IMR-90 (cell line): ENCODE measurements around the gene USP7. TPM values are rescaled to one million over a fixed set of nuclear protein-coding genes. Genes with fewer than 3 reads are reported as not detected.

Source experiments
- ATAC-seq: fragments of 200-7000 bp; cut with Tn5 transposase; 2 replicates; pipeline ENCODE4 v1.9.1; 2020; ENCODE audit warnings: low read depth, mild to moderate bottlenecking, moderate library complexity
- BruUV-seq: library from RNA; stranded (reverse); fragments of 400-500 nt; replicated peaks from 2 replicates; lab custom pipeline; 2021; lab: Mats Ljungman, UMichigan
- CTCF ChIA-PET: fragments of 300-600 bp; formaldehyde crosslinking; extraction: SDS; loops from one replicate; lab custom pipeline; 2021; ENCODE audit warnings: antibody characterized with exemption; lab: Yijun Ruan, JAX
- POLR2A ChIA-PET: fragments of 300-600 bp; sonication (Branson Sonifier 250); formaldehyde crosslinking; loops from one replicate; lab custom pipeline; 2022; ENCODE audit warnings: antibody characterized with exemption; ENCODE audit not compliant: unreplicated experiment; lab: Charles Lee
- DNase-seq: peaks from one replicate; pipeline ENCODE4 v3.0.0; 2013
- H2AFZ ChIP-seq: replicated peaks from 2 replicates; pipeline ENCODE3; 2013; ENCODE audit warnings: low read length, mild to moderate bottlenecking; ENCODE audit not compliant: poor library complexity
- H2AK5ac ChIP-seq: 2 replicates; pipeline ENCODE4 v1.6.1; 2013; ENCODE audit warnings: low read depth, low read length, inconsistent platforms
- H2AK9ac ChIP-seq: replicated peaks from 2 replicates; pipeline ENCODE3; 2013; ENCODE audit warnings: mild to moderate bottlenecking, low read depth, low read length, moderate library complexity; ENCODE audit not compliant: poor library complexity
- H2BK120ac ChIP-seq: 2 replicates; pipeline ENCODE4 v1.6.1; 2013; ENCODE audit warnings: low read depth, low read length, inconsistent platforms
- H2BK15ac ChIP-seq: 3 replicates; pipeline ENCODE4 v1.6.1; 2013; ENCODE audit warnings: low read depth, low read length, inconsistent platforms
- H2BK20ac ChIP-seq: 2 replicates; pipeline ENCODE4 v1.6.1; 2013; ENCODE audit warnings: low read depth, mild to moderate bottlenecking, inconsistent platforms, low read length, moderate library complexity
- H2BK5ac ChIP-seq: 2 replicates; pipeline ENCODE4 v1.6.1; 2013; ENCODE audit warnings: mild to moderate bottlenecking, low read depth, low read length, inconsistent platforms; ENCODE audit not compliant: poor library complexity, severe bottlenecking
- H3K14ac ChIP-seq: replicated peaks from 2 replicates; pipeline ENCODE4 v1.6.1; 2013; ENCODE audit warnings: low read depth, low read length, inconsistent platforms
- H3K18ac ChIP-seq: 2 replicates; pipeline ENCODE4 v1.6.1; 2013; ENCODE audit warnings: low read depth, low read length, control low read depth
- H3K23ac ChIP-seq: 2 replicates; pipeline ENCODE4 v1.6.1; 2013; ENCODE audit warnings: low read depth, low read length, inconsistent platforms
- H3K27ac ChIP-seq: 2 replicates; pipeline ENCODE4 v1.5.1; 2013; ENCODE audit warnings: mild to moderate bottlenecking, control low read depth, low read length; ENCODE audit not compliant: insufficient read depth
- H3K27me3 ChIP-seq: 2 replicates; pipeline ENCODE4 v1.6.1; 2013; ENCODE audit warnings: low read length; ENCODE audit not compliant: control insufficient read depth, insufficient read depth
- H3K36me3 ChIP-seq: 2 replicates; pipeline ENCODE4 v1.6.1; 2013; ENCODE audit warnings: low read length, mixed read lengths; ENCODE audit not compliant: control insufficient read depth, insufficient read depth
- H3K4ac ChIP-seq: 2 replicates; pipeline ENCODE4 v1.6.1; 2013; ENCODE audit warnings: low read depth, low read length, inconsistent platforms
- H3K4me1 ChIP-seq: 2 replicates; pipeline ENCODE4 v1.6.1; 2013; ENCODE audit warnings: low read length, mixed read lengths; ENCODE audit not compliant: control insufficient read depth, insufficient read depth
- H3K4me2 ChIP-seq: 2 replicates; pipeline ENCODE4 v1.6.1; 2013; ENCODE audit warnings: low read depth, mild to moderate bottlenecking, control low read depth, low read length, moderate library complexity
- H3K4me3 ChIP-seq: 2 replicates; pipeline ENCODE4 v1.5.1; 2013; ENCODE audit warnings: low read depth, mild to moderate bottlenecking, control low read depth, low read length, moderate library complexity; ENCODE audit not compliant: insufficient read depth
- H3K56ac ChIP-seq: 2 replicates; pipeline ENCODE4 v1.6.1; 2013; ENCODE audit warnings: low read length, inconsistent platforms; ENCODE audit not compliant: insufficient read depth; ENCODE audit errors: extremely low read depth
- H3K79me1 ChIP-seq, 2 experiments: 2 replicates each; pipeline ENCODE4 v1.6.1; 2013; ENCODE audit warnings: low read length in 2 of 2, inconsistent platforms in 1 of 2, low read depth in 1 of 2
- H3K9ac ChIP-seq: 2 replicates; pipeline ENCODE4 v1.6.1; 2013; ENCODE audit warnings: low read depth, low read length, control low read depth
- H3K9me1 ChIP-seq: 2 replicates; pipeline ENCODE4 v1.6.1; 2013; ENCODE audit warnings: low read length, inconsistent platforms; ENCODE audit not compliant: insufficient read depth
- H3K9me3 ChIP-seq: 2 replicates; pipeline ENCODE4 v1.6.1; 2013; ENCODE audit warnings: low read length; ENCODE audit not compliant: control insufficient read depth, insufficient read depth
- H4K20me1 ChIP-seq: 2 replicates; pipeline ENCODE4 v1.6.1; 2013; ENCODE audit warnings: low read length, inconsistent platforms; ENCODE audit not compliant: insufficient read depth
- H4K5ac ChIP-seq: 2 replicates; pipeline ENCODE4 v1.6.1; 2013; ENCODE audit warnings: mild to moderate bottlenecking, low read depth, low read length, control low read depth
- H4K8ac ChIP-seq, 2 experiments: 2 replicates each; pipeline ENCODE4 v1.6.1; 2013; ENCODE audit warnings: low read depth in 2 of 2, low read length in 2 of 2, control low read depth in 1 of 2, inconsistent platforms in 1 of 2
- H4K91ac ChIP-seq: 2 replicates; pipeline ENCODE4 v1.6.1; 2013; ENCODE audit warnings: low read depth, low read length, inconsistent platforms; ENCODE audit not compliant: insufficient read depth
- ELK1 ChIP-seq: fragments of 150-350 bp; IDR thresholded peaks from 2 replicates; pipeline ENCODE4 v1.6.1; 2016; ENCODE audit warnings: low read depth, mild to moderate bottlenecking, low read length, moderate library complexity, borderline replicate concordance
- FOS ChIP-seq: fragments of 150-350 bp; IDR thresholded peaks from 2 replicates; pipeline ENCODE4 v1.6.1; 2016; ENCODE audit warnings: low read depth, low read length
- MAZ ChIP-seq: IDR thresholded peaks from 2 replicates; pipeline ENCODE4 v1.6.1; 2012; ENCODE audit warnings: low read depth, mild to moderate bottlenecking, low read length, improper control_type of control experiment, moderate library complexity, borderline replicate concordance
- MXI1 ChIP-seq: IDR thresholded peaks from 2 replicates; pipeline ENCODE4 v1.6.1; 2012; ENCODE audit warnings: low read depth, mild to moderate bottlenecking, low read length, moderate library complexity, borderline replicate concordance
- NFE2L2 ChIP-seq: fragments of 150-350 bp; IDR thresholded peaks from 2 replicates; pipeline ENCODE4 v1.6.1; 2016; ENCODE audit warnings: low read depth, mild to moderate bottlenecking, low read length
- POLR2A ChIP-seq: IDR thresholded peaks from 2 replicates; pipeline ENCODE4 v1.6.1; 2012; ENCODE audit warnings: mild to moderate bottlenecking, low read depth, low read length
- RAD21 ChIP-seq: IDR thresholded peaks from 2 replicates; pipeline ENCODE4 v1.6.1; 2012; ENCODE audit warnings: low read length, improper control_type of control experiment
- RCOR1 ChIP-seq: IDR thresholded peaks from 2 replicates; pipeline ENCODE4 v1.6.1; 2012; ENCODE audit warnings: mild to moderate bottlenecking, low read length, improper control_type of control experiment; ENCODE audit not compliant: insufficient replicate concordance
- RFX5 ChIP-seq: IDR thresholded peaks from 2 replicates; pipeline ENCODE4 v1.8.0; 2012; ENCODE audit warnings: low read depth, mild to moderate bottlenecking, low read length, moderate library complexity
- USF2 ChIP-seq: fragments of 150-350 bp; IDR thresholded peaks from 2 replicates; pipeline ENCODE4 v1.6.1; 2017; ENCODE audit warnings: mild to moderate bottlenecking, antibody characterized with exemption, low read length, low read depth
- WGBS, 2 experiments: methylation state at CpG; one replicate each; pipeline versions ENCODE4 v1.1.5 to v1.1.7; 2013; ENCODE audit warnings: missing lambda C conversion rate in 2 of 2; ENCODE audit not compliant: insufficient read length in 1 of 2; ENCODE audit errors: extremely low coverage in 2 of 2; 5-methylcytosine and 5-hydroxymethylcytosine counted together
- dilution Hi-C: fragments of 300-500 bp; cut with HindIII; formaldehyde crosslinking; loops from one replicate; pipeline ENCODE4 v1.14.3; 2018; ENCODE audit warnings: low sequenced_read_pairs; ENCODE audit not compliant: unreplicated experiment
- in situ Hi-C: fragments of 300-500 bp; cut with MboI; formaldehyde crosslinking; loops from 3 replicates; pipeline ENCODE4 v1.14.3; 2019; ENCODE audit warnings: low sequenced_read_pairs, inconsistent platforms, mixed read lengths
- intact Hi-C: fragments of 100-400 bp; cut with micrococcal nuclease; formaldehyde crosslinking; loops from 2 replicates; pipeline ENCODE4 v1.10.0; 2022
- polyA plus RNA-seq, 3 experiments: library from polyadenylated mRNA; depleted of rRNA; stranded (reverse); fragments of >200 nt; gene quantifications; 2 replicates each; pipeline ENCODE4 v1.2.3, GENCODE V29; 2012; ENCODE audit warnings: low replicate concordance in 1 of 3
- total RNA-seq: library from RNA; depleted of rRNA; stranded (reverse); fragments of >200 nt; gene quantifications from 2 replicates; pipeline ENCODE4 v1.2.3, GENCODE V29; 2012
- TF ChIP-seq, protein P1 (sequence below): conservative IDR thresholded peaks from 2 replicates; pipeline ENCODE4 v1.5.1; 2012; ENCODE audit warnings: mild to moderate bottlenecking, low read depth, low read length, improper control_type of control experiment

USP7 gene
- total and polyA plus RNA-seq, 2 of the 4 experiments (the other 2 are of a cell fraction), result 17.8 to 28.3 TPM

DNA sequence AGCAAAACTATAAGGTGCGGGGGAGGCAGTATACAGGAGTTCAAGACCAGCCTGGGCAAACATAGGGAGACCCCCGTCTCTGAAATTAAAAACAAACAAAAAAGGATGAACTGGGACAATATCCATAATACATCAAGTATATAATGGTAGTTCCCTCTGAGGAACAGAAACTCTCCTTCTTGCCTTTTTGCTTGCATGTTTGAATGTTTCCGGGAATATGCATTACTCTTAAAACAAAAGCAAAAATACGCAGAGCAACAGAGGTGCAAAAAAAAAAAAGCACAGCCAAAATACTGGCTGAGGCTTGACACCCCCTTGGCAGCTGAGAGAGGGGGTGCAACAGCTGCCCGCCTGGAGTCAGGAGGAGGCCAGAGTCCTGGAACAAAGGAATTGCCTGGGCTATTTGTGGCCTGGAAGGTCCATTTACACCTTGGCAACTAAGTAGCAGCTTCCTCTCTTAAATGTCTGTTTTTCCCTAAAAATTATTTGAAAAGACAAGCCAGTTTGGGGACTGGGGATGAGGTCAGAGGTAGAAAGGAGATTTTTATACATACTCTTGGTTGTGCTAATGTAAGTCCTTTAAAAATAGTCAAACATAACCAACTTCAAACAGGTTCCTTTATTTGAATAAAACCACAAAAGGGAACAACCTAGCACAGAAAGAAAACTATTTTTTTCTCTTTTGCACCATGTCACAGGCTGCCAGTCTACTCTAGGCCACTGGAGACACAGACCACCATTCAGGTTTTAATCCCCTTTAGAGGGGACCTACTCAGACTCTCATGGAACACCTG is 19.5 kb downstream of the USP7 start (continued):
- no peak for TF ChIP-seq MAZ

DNA sequence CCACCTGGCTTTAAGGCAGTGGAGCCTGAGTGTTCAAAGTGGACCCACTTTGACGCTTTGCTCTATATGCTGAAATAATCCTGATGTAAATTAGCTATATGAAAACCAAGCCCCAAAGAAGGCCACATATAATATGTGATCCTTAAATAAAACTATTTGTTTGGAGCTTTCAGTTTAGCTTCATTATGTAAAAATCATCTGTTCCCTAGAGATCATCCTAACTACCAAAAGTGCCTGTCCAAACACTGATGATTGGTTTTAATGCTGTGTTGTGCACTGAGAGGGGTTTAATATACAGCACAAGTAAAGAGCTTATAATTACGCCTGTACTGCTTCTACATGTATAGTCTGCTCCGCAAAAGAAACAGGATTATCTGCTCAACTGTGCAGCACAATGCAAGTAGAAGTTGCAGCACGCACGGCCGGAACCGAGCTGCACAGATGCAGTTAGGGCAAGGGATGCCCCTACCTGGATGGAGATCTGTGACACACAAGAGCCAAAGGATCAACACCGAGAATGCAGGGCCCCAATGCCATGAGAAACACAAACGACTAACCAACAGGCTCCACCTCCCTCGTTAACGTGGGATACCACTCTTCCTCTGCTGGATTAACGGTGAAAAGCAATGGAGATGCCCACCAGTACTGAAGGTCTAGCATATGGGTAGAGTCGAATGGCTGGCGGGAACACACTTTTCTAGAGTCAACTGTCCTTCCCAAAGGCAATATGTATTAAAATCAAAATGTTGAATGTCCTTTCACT is 20.5 kb downstream of the USP7 start:
- Histone ChIP-seq H4K91ac (no peak overlapping the region), H3K23ac (no peak overlapping the region), H4K20me1 (peaks cover 100% of the 10 kb centered on the region), H3K36me3 (no peaks in the 10 kb centered on the region), H3K79me1 (peaks cover 4 to 75% of the 10 kb centered on the region in 2 experiments; a peak in 3 of 4 replicates), H2BK120ac (no peak overlapping the region), H3K9ac (no peak overlapping the region), H3K27ac (no peak overlapping the region), H3K56ac (no peak overlapping the region), H3K4me2 (no peak overlapping the region), H3K9me1 (peaks cover 24% of the 10 kb centered on the region), H2AK9ac (no peak overlapping the region), H3K4me1 (peaks cover 2% of the 10 kb centered on the region; the same call in 1 of the 2 replicates), H4K8ac (no peak overlapping the region), H2BK20ac (no peak overlapping the region), H3K9me3 (no peaks in the 10 kb centered on the region), H2AK5ac (no peak overlapping the region), H2BK15ac (no peak overlapping the region), H3K18ac (no peak overlapping the region), H2BK5ac (no peak overlapping the region), H3K4me3 (no peak overlapping the region), H2AFZ (no peak overlapping the region), H3K27me3 (no peaks in the 10 kb centered on the region), H3K4ac (no peak overlapping the region), H4K5ac (no peak overlapping the region), H3K14ac (no peak overlapping the region)
- in situ Hi-C loops, result no loop called here
- POLR2A ChIA-PET, result no interaction called here
- DNase-seq (no peak), ATAC-seq (no peak)
- CTCF ChIA-PET, result no interaction called here
- intact Hi-C loops, result loop anchor here (10.0 kb wide), 1 partner anchor 58 kb away; the partner anchor contains the start of gene LITAFD
- BruUV-seq, result no TSS peak
- dilution Hi-C loops, result no loop called here
- 94% methylated on average over 6 of the region's 14 CpGs; no CpG with 5 or more reads in 1 of the 2 experiments for WGBS, 2 experiments
- TF ChIP-seq RCOR1 (no peak), ELK1 (no peak), POLR2A (no peak), RFX5 (no peak), RAD21 (no peak), NFE2L2 (no peak), MXI1 (no peak), USF2 (no peak), FOS (no peak)
- TF ChIP-seq, protein P1, sequence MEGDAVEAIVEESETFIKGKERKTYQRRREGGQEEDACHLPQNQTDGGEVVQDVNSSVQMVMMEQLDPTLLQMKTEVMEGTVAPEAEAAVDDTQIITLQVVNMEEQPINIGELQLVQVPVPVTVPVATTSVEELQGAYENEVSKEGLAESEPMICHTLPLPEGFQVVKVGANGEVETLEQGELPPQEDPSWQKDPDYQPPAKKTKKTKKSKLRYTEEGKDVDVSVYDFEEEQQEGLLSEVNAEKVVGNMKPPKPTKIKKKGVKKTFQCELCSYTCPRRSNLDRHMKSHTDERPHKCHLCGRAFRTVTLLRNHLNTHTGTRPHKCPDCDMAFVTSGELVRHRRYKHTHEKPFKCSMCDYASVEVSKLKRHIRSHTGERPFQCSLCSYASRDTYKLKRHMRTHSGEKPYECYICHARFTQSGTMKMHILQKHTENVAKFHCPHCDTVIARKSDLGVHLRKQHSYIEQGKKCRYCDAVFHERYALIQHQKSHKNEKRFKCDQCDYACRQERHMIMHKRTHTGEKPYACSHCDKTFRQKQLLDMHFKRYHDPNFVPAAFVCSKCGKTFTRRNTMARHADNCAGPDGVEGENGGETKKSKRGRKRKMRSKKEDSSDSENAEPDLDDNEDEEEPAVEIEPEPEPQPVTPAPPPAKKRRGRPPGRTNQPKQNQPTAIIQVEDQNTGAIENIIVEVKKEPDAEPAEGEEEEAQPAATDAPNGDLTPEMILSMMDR, result no peak
